DMS153 (cell line): ENCODE data around the gene SMPD3.

Source experiments
- DNase-seq: peaks from one replicate; lab custom pipeline; 2025; lab: John Stamatoyannopoulos, UW

The SMPD3 gene

DNA sequence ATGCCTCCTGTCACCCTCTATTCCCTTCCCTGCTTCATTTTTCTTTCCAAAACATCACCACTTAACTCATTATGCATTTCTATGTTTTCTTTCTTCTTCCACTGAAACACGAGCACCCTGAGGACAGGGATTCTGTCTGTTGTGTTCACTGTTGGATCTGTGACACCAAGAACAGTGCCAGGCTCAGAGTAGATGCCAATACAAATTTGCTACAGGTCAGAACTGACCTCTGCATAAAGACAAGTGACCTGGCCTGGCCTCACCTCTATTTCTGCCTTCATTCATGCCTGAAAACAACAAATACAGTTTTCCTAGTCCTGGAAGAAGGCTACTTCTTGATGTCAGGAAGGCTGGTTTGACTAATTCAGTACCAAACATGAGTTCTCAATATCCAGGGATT is 45.1 kb downstream of the SMPD3 start:
- DNase-seq = no peak

DNA sequence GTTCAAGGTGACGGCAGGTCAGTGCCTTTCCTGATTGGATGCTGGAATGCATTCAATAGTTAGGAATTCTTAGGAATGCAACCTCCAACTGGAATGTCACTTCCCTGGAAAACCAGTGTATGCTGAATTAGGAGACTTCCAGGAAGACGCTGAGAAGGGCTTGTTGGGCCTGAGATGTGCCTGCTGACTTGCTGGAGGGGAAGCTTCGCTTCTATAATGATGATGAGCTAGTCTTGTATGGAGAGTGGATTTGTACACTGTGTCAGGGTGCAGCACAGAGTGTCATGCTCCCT is 45.6 kb downstream of the SMPD3 start:
- no peak for DNase-seq

- DNase-seq = no peak
These were observed 46.2 kb downstream of the SMPD3 start for GRCh38 chr16:68401871-68402747.

GRCh38 chr16:68400924-68401460 is 47.3 kb downstream of the SMPD3 start:
- no peak for DNase-seq

DNA sequence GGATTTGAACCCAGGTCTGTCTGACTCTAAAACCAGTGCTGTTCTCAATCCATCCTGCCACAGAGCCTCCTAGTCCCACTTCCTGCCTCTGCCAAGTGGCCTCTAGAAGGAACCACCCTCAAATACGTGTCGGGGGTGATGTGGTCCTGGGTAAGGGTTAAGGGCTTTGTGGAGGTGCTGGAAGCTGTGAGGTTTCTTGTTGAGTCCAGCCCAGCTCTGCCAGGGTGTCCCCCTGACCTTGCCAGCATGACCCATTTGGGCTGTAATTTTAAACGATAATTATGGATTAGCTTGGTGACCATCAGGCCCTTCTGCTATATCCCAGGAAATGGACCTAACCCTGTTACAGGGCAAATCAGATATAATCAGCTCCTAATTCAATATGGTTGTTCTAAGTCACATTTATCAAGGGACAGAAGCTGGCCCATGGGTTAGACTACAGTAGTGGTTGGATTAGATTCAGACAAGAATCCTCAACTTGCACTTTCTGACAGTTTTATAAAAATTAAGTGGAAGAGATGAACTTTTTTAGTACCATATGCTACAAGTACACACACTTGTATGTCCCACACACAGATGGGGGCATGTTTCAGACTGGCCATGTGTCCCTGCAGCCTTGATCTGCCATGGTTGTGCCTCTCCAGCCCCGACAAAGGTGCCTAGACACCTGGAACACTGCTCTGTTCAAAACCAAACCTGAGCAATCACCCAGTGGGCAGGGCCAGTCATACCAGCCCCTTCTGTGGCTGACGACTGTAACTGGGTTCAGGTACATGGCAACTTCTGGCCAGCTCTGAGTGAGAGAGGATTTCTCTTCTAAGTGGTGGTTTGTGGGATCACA is 48.0 kb downstream of the SMPD3 start:
- no peak for DNase-seq

DNA sequence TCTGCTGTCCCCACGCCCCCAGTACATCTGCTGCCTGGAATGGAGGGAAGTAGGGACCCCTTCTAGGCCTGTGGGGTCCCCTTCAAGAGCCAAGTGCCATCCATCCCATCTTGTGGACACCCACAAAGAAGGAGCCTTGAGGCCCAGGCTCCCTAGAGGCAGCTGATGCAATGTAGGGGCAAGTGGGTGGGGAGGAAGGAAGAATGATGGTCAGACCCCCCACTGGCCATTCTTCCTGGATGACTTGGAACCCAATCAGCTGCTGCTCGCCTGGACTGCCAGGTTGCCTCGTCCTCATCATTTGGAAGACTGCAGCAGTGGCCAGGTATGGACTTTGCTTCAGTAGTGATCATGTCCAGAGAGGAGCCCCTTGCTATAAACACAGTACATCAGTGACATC is 48.9 kb downstream of the SMPD3 start:
- DNase-seq = no peak

GRCh38 chr16:68397710-68398201 is 50.6 kb downstream of the SMPD3 start:
- no peak for DNase-seq

DNA sequence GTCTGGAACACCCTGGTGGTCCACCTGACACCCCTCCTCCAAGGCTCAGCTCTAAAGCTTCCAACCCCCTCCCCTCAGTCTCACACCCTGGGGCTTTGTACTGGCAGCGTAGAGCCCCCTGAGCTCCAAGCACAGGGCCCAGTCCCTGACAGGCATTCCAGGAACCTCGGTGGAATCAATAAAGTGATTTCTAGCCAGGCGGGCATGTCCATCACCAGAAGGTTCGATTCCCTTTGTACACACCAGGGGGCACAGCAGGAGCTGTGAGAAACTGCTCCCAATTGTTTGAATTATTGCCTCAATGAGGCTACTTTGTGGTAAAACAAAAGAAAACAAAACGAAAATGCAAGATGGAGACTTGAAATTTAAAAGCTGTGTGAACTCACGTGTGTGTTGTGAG is 51.8 kb downstream of the SMPD3 start:
- DNase-seq = peak; percentile 21

DNA sequence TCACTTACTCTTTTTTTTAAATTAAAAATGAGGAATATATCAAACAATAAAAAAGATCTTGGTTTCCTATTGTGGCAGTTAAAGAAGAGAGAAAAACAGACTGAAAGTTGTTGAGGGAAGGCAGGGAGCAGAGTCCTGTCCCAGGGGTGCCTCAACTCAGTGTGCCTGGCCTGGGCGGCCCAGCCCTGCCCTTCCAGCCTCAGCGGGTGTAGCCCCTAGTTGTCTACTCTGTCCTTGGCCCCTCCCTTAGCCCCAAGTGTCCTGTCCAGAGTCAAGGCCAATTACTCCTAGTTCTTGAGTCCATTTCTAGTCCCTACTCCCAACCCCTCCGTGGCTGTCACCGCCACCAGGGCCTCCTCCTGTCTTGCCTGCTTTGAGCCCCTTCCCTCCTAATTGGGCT is 52.5 kb downstream of the SMPD3 start:
- no peak for DNase-seq

GRCh38 chr16:68395167-68395786 is 53.0 kb downstream of the SMPD3 start:
- DNase-seq = no peak

DNA sequence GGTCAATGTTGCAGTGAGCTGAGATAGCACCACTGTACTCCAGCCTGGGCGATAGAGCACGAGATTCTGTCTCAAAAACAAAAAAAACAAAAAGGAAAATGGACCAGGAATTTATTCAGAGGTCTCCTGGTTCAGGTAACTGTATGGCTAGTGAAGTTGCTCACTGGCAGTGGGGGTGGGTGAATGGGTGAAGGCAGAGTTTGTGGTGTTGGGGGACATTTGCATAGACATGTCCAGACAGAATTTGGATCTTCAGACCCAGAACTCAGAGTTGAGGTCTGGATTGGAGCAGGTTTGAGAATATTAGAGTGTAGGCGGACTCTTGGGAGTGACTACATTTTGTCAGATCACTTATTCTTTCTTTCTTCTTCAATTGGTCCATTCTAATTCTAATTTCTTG is 55.0 kb downstream of the SMPD3 start:
- DNase-seq = no peak

DNA sequence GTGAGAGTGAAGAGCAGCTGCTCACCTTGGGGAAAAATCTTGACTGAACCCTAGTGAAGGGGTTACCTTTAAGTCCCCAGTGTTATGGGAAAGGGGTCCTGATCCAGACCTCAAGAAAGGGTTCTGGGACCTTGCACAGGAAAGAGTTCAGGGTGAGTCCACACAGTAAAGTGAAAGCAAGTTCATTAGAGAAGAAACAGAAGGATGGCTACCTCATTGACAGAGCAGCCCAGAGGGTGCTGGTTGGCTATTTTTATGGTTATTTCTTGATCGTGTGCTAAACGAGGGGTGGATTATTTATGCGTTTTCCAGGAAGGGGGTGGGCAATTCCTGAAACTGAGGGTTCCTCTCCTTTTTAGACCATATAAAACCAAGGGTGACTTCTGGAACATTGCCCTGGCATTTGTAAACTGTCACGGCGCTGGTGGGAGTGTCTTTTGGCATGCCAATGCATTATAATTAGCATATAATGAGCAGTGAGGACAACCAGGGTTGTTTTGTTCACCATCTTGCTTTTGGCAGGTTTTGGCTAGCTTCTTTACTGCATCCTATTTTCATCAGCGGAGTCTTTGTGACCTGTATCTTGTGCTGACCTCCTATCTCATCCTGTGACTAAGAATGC is 58.4 kb downstream of the SMPD3 start:
- no peak for DNase-seq

- no peak for DNase-seq
These were observed 59.3 kb downstream of the SMPD3 start for GRCh38 chr16:68389006-68389405.

DNA sequence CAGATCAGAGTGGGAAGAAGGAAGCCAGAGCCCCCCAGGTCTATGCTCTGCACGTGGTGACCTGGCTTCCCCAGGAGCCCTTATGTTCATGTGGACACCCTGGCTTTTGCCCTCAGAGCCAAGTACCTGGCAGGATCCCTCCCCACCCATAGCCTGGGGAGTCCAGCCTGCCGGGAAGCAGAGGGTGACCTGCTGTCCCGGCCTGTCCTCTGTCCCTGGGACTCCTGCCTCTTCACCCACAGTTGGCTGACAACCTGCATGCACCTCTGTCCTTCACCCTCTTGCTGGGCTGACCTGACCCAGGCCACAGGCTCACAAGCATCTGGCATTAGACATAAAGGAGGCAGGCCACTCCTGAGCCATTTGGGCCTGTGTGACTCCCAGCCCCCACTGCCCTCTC is 60.2 kb downstream of the SMPD3 start:
- no peak for DNase-seq

- DNase-seq = no peak
These were observed 61.0 kb downstream of the SMPD3 start for GRCh38 chr16:68387301-68387700.

DNA sequence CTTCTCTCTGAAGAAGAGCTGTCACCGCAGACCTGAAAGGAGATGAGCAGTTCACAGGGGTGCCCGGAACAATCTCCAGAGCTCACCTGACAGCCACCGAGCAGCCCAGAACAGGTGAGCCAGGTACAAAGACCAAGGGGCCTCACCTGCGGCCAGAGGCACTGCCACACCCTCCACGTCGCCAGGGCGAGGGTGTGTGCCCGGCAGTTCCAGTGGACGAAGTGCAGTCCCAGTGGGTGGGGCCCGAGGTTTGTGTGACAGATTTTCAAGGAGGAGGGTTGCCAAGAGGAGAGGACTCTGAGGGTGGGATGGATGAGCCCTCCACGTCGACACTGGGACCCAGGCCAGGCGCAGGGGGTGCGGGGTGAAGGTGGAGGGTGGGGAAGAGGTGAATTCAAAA is 61.7 kb downstream of the SMPD3 start:
- DNase-seq = no peak

DNA sequence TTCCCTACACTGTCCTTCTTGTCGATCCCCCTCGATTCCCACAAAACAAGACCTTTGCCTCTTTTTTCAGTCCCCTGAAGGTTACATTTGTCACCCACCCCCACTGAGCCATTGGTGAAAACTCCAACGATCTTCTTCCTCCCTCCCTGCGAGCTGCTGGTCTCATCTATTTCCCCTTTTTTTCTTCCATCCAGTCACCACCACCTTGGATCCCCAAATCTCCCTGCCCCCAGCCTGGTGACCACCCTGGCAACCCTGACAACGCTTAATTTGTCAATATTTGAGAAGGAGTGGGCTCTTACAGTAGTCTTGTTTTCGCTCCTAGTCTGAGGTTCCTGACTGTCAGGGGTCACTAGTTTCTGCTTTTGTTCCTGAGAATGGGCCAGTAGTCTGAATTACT is 62.9 kb downstream of the SMPD3 start:
- DNase-seq = no peak

- no peak for DNase-seq
These were observed 63.8 kb downstream of the SMPD3 start for GRCh38 chr16:68384288-68385161.

- DNase-seq = no peak
These were observed 64.5 kb downstream of the SMPD3 start for GRCh38 chr16:68383858-68384257.

- no peak for DNase-seq
These were observed 66.0 kb downstream of the SMPD3 start for GRCh38 chr16:68382296-68382718.

DNA sequence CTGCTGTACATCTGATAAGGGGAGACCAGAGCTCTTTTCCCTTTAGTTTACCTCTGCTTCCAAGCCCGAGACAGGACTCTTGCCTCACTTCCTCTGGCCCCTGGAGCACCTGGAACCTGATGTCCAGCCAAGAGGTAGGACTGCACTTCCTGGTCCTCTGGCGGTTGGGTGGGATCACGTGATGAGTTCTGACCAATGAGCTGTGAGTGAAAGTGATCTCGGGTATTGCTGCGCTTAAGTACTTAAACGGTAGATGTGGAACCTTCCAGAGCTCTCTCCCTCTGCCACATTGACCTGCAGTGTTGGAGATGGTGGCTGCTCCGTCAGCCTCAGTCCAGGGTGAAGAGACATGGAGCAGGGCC is 67.0 kb downstream of the SMPD3 start:
- no peak for DNase-seq
